Measurements from ENCODE around the gene LHX4. TPM values are rescaled to one million over a fixed set of nuclear protein-coding genes. Genes with fewer than 3 reads are reported as not detected.

LHX4 gene
- total and polyA plus RNA-seq, 2 of the 13 experiments (the other 11 are each of a cell fraction or from before 2014, with no cell fraction given) = 0.03 to 0.07 TPM

- TF ChIP-seq HNF4A (CRISPR knock-in tag; IDR thresholded peaks at IDR 0.05) (no peak), MAFG (CRISPR knock-in tag; IDR thresholded peaks at IDR 0.05) (no peak), CCAR2 (optimal IDR thresholded peaks at IDR 0.05; ENCODE audit: low read depth, low read length) (no peak), ZBTB14 (CRISPR knock-in tag; IDR thresholded peaks at IDR 0.05) (no peak), ZNF12 (CRISPR knock-in tag; IDR thresholded peaks at IDR 0.05) (no peak), PPARG (CRISPR knock-in tag; conservative IDR thresholded peaks at IDR 0.05) (no peak), REXO4 (CRISPR knock-in tag; IDR thresholded peaks at IDR 0.05; ENCODE audit: borderline replicate concordance) (no peak)
Observed at GRCh38 chr1:180274221-180274620, 44.2 kb downstream of the LHX4 start (continued).

GRCh38 chr1:180275726-180276125 lies 45.7 kb downstream of the LHX4 start:
- Histone ChIP-seq H3K27me3 (ENCODE audit: control insufficient read depth in 1 of 2, insufficient read depth in 2 of 2, low read length in 2 of 2) (no peaks in the 10 kb centered on the region), H3K36me3 (replicated peaks in 1 of 2; ENCODE audit: control insufficient read depth in 1 of 2, insufficient read depth in 2 of 2, low read length in 2 of 2) (peaks cover 1 to 24% of the 10 kb centered on the region in 2 experiments; a peak in 3 of 5 replicates), H4K20me1 (ENCODE audit: insufficient read depth, low read length) (no peaks in the 10 kb centered on the region; the same call in 1 of the 2 replicates), H3K27ac (ENCODE audit: extremely low read length, insufficient read depth, low read length) (no peak overlapping the region), H3K9me3 (ENCODE audit: low read length) (no peaks in the 10 kb centered on the region), H3K4me2 (ENCODE audit: low read depth, low read length) (no peak overlapping the region), H2AFZ (ENCODE audit: low read length) (no peak overlapping the region), H3K9ac (ENCODE audit: insufficient read depth, low read depth, low read length) (no peak overlapping the region), H3K79me2 (ENCODE audit: insufficient read depth, low read length) (no peaks in the 10 kb centered on the region), H3K4me1 (ENCODE audit: insufficient read depth, low read length) (peaks cover 8% of the 10 kb centered on the region), H3K4me3 (replicated peaks in 1 of 3; ENCODE audit: insufficient read depth in 1 of 3, low read depth in 2 of 3, low read length in 3 of 3) (no peak overlapping the region)
- in situ Hi-C loops (cut with HindIII; ENCODE audit: extremely low pct_ligation_motif_present, low pct_unique_long_range_greater_than_20kb) = no loop called here
- no peak for ATAC-seq
- no CpG with 5 or more reads among the region's 5 CpGs for WGBS (ENCODE audit: low lambda C conversion rate)
- intact Hi-C loops (cut with micrococcal nuclease; ENCODE audit: unreplicated experiment) = no loop called here
- no TSS peak for BruUV-seq (replicated peaks)
- POLR2A ChIA-PET = no interaction called here
- no peak for DNase-seq (ENCODE audit: low spot score)
- no peak for FAIRE-seq
- CTCF ChIA-PET (ENCODE audit: low intra/inter-chr PET ratio, low total read pairs) = no interaction called here
- TF ChIP-seq ISL2 (CRISPR knock-in tag; IDR thresholded peaks at IDR 0.05) = no peak
- TF ChIP-seq GZF1 (CRISPR knock-in tag; IDR thresholded peaks at IDR 0.05) = no peak
- TF ChIP-seq ZNF569 (CRISPR knock-in tag; IDR thresholded peaks at IDR 0.05; ENCODE audit: borderline replicate concordance) = no peak
- no peak for TF ChIP-seq ZNF343 (CRISPR knock-in tag; IDR thresholded peaks at IDR 0.05)
- no peak for TF ChIP-seq KAT8 (CRISPR knock-in tag; IDR thresholded peaks at IDR 0.05)
- TF ChIP-seq ATM (IDR thresholded peaks at IDR 0.05; ENCODE audit: borderline replicate concordance) = no peak
- no peak for TF ChIP-seq ZNF563 (CRISPR knock-in tag; IDR thresholded peaks at IDR 0.05)
- TF ChIP-seq ZBTB39 (CRISPR knock-in tag; IDR thresholded peaks at IDR 0.05) = no peak
- no peak for TF ChIP-seq ZNF646 (CRISPR knock-in tag; IDR thresholded peaks at IDR 0.05)
